Raji (cell line): ENCODE results near the gene MEGF6.

ENCODE experiments used
- POLR2A ChIP-seq: IDR thresholded peaks from 2 replicates; pipeline ENCODE4 v1.6.1; 2011; ENCODE audit warnings: low read depth, low read length, control low read depth; ENCODE audit not compliant: insufficient read depth

Gene MEGF6

DNA sequence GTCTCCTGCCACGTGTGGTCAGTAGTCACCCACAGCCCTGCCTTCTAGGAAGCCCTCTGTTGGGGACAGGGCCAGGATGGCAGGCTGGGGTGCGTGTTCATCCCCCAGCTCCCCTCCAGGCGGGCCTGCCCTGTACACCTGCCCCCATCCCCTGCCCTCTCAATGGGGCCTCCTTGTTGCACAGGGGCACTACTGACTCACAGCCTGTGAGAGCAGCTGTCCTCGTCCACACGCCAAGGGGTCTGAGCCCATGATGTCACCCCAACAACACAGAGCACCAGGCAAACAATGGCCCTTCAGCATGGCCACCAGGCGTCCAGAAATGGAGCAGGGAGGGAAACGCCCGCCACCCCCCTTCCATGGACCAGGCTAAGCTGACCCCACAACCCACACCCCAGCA, 92.6 kb downstream of the MEGF6 start:
- TF ChIP-seq POLR2A: no peak

DNA sequence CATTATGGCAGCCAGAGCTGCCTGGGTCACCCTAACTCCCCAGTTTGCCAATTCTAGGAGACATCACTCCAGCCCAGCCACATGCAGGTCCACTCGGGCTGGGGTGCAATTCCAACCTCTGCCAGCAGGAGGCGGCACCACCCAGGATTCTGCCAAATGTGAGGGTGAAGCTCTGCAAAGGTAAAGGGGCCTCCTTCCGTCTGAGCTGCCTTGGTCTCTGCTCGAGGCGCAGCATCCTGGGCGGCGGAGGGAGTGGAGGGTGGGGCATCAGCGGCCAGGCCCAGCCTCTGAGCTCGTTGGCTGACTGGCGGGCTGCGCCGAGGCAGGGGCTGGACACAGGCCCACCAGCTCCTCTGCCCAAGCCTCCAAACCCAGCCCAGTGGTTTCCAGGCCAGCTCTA, 93.1 kb downstream of the MEGF6 start:
- TF ChIP-seq POLR2A: no peak

DNA sequence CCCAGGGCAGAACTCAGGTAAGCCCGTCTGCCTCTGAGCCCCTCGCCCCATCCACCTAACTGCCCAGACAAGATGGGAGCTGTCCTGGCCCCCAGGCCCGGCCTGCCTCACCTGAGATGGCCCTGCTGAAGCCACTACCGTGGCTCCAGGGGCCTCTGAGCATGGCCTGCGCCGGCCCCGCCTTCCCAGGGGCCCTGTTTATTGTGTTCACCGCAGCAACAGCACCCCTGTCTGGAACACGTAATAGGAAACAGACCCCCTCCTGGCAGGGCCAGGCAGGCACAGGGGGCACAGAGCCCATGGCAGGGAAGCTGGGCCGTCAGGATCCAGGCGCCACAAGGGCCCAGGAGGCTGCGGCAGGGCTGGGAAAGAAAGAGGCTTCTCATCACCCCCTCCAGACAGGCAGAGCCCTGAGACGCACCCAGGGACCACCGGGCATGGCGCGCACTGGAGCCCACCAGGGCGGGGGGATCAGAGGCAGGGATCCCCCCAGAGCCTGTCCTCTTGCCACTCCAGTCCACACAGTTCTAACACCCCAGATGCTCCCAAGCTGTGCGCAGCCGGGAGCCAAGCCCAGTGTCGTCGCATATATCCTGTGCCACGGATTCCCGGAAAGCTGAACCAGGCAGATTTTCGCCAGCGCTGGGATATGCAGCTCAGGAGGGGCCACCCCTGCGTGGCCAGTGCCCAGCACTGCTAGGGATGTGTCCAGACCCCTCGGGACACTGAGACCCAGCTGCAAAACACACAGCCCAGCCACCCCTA, 94.2 kb downstream of the MEGF6 start:
- TF ChIP-seq POLR2A: no peak

DNA sequence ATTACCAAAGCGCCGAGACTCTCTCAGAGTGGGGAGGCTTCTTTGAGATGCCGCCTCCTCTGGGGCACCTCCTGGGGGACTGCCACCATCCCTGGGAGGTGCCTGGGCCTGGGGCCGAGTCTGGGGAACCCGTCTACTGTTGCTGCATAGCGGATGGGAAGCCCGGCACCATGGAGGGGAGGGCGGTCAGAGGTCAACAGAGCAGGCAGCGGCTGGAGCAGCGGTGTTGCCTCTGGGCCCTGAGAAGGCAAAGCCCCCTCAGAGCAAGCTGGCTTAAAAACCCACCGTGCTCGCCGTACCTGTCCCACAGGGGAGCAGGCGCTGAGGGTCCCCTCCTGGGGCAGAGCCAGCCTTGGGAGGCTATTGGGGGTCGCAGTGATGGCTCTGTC, 94.8 kb downstream of the MEGF6 start:
- no peak for TF ChIP-seq POLR2A

DNA sequence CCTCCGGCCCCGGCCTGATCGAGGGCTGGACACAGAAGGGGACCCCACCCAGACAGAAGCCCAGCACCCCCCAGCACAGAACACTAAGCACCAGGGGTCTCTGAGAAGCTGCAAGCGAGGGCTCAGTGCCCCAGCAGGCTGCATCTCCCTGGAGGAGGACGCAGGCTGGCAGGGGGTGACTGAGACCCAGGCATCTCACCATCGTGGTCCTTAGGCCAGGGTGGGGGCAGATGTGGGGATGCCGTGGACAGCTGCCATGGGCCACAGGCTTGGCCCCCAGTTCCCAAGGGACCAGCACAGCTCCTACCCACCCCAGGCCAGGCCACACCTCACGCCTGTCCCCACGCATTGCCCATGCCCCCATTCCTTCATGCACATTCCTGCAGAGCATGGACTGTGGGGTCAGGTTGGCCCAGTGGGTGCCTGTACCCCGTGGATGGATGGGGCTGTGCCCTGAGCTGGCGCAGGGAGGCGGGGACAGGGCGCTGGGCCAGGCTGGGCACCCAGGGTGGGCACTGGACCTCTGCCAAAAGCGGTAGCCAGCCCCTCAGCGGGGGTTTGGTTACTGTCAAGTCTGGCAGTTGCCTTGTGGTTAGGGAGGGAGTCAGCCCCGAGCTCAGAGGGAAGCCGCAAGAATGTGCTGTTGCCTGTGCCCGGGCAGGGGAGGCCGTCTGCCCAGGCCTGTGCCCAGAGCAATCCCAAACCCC, 95.4 kb downstream of the MEGF6 start:
- TF ChIP-seq POLR2A: no peak

DNA sequence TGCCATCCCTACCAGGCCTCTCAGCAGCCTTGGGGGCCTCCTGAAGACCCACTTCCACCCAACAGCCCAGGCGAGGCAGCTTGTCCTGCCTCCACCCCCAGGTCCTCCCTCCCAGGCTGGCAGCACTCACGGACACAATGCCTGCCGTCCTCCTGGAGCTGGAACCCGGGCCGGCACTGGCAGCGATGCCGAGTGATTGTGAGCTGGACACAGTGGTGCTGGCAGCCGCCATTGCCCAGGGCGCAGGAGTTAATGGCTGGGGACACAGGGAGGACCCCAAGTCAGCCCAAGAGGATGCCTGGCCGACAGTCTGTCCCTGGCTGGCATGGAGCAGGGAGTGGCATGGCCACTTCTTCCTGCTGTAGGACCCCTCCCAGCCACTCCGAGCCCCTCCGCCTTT, 96.0 kb downstream of the MEGF6 start:
- no peak for TF ChIP-seq POLR2A

DNA sequence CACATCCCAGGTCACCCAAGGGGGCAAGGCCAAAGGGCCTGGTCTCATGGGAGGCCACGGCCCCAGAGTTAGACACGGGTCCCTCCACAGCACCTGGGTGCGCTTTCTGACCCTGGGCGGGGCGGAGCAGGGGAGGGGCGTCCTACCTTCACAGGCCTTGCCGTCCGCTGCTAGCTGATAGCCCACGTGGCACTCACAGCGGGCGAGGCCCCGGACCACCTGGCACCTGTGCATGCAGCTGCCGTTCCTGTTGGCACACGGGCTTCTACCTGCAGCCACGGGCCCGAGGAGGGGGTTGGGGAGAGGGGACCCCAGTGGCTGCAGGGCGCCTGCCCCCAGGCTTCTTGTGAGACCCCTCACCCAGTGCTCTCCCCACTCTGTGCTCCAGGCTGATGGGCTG, 96.9 kb downstream of the MEGF6 start:
- TF ChIP-seq POLR2A: no peak

DNA sequence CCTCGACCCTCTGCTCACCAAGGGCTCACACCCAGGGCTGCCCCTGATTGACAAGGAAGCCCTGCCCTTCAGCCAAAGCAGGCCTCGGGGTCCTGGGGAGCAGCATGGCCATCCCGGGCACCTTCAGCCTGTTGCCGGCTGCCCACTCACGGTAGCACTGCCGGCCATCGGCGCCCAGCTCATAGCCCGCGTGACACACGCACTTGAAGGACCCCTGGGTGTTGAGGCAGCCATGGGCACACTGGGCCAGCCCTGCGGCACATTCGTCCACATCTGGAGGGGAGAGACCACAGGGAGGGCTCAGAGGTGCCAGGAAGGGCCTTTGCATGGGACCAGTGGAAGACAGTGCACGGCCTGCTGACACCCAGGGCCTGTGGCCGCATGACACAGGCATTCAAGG, 99.5 kb downstream of the MEGF6 start:
- TF ChIP-seq POLR2A: no peak

DNA sequence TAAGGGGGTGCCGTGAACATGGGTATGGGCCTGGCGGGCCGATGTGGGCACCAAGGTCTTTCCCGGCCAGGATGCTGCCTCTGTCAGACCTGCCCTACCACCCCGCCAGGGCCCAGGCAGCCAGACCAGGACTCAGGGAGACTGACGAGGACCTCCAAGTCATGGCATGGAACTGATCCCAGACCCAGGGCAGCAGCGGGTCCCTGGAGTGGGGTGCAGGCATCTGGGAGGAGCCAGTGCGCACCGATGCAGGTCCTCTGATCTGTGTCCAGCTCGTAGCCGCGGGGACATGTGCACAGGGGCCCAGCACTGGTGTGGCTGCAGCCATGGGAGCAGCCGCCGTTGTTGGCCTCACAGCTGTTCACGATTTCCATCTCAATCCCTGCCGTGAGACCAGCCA, 100.0 kb downstream of the MEGF6 start:
- no peak for TF ChIP-seq POLR2A

DNA sequence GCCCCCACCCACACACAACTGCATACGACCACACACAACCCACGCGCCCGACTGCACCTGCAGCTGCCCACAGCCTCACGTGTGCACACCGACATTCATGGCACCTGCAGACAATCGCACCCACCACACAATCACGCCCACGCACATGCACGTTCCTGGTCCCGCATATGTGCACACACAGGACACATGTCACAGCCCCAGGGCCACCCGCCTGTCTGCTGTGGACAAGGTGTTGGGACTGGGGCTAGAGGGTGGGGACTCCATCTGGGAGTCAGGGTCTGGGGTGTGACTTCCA, 100.4 kb downstream of the MEGF6 start:
- no peak for TF ChIP-seq POLR2A

DNA sequence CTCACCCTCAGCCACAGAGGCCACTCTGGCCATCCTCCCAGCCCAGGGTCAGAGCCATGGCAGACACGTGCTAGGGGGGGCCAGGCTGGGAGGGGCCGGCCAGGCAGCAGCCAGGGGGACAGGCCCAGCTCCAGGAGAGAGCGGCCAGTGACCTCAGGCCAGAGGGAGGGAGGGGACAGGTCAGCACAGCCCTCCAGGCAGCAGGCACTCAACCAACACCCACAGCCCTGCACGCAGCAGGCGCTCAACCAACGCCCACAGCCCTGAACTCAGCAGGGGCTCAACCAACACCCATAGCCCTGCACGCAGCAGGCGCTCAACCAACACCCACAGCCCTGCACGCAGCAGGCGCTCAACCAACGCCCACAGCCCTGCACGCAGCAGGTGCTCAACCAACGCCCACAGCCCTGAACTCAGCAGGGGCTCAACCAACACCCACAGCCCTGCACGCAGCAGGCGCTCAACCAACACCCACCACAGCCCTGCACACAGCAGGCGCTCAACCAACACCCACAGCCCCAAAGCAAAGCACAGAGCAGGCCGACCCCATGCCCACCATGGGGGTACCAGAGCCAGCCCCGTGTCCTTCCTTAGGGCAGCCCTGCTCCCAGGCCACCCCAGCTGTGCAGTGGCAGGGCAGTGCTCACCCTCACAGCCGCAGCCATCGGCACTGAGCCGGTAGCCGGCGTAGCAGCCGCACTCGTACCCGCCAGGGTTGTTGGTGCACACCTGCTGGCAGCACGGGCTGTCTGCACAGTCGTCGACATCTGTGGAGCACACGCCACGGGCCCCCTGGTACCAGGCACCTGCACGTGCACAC, 101.0 kb downstream of the MEGF6 start:
- no peak for TF ChIP-seq POLR2A

DNA sequence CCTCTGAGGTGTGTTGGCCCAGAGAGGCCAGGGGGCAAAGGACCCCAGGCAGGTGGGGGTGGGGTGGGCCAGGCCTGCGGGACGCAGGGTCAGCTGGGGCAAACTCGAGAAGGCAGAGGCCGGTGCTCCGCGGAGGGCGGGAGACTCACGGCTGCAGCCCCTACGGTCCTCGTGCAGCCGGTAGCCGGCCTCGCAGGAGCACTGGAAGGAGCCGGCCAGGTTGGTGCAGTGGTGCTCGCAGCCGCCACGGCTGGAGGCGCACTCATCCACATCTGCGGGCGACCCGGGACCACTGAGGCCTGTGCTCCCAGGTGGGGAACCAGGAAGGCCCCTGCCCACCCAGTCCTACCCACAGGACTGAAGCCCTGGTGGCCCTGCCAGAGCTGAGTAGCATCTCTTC, 101.6 kb downstream of the MEGF6 start:
- no peak for TF ChIP-seq POLR2A

DNA sequence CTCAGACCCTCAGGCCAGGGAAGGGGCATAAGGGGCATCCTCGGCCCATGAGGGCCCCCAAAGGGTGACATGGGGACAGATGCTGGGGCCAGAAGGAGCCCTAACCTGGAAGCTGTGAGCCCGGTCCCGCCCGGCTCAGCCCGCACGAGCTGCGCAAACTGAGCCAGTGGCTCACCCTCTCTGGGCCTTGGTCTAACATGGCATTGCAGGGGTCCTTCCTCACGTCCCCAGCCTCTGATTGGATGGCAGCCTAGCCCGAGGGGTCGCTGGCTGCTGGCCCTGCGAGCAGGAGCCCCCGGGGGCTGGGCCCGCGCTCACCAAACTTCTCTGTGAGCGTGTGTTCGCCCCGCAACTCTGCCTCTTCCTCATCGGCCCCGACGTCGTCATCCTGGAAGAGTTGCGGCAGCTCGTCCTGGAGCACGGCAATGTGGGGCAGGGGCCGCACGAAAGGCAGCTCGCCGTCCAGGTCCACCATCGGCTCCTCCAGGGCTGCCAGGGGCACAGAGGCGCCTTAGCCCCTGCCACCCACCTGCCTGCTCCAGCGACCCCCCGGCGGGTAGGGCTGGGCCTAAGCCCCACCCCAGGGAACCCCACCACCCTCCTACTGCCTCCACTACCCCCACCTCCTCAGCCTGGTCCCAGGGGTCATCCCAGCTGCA, 102.4 kb downstream of the MEGF6 start:
- TF ChIP-seq POLR2A: no peak

DNA sequence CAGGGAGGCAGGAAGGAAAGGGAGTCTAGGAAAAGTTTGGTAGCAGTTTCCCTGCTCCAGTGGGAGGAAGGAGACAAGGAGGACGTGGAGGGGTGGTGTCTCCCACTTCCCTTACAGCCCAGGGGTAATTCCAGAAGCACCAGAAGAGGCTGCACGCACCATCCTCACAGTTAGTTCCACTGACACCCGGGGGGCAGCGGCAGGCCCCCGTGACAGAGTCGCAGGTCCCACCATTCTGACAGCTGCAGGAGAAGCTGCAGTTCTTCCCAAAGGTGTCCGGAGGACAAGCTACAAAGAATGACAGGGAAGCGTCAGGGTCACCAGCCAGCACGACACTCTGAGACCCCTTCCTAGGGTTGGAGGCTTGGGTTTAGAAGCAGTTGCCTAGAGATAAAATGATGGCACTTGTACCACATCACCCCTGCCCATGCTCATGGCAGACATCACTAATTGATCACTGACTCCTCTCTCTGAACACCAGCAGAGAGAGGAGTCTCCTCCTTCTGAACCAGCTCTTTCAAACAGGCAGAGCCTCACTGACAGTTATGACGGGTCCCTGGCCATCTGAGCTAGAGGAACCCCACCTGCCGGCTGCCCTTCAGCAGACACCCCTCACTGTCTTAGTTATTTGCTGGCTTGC, 103.6 kb downstream of the MEGF6 start:
- no peak for TF ChIP-seq POLR2A

DNA sequence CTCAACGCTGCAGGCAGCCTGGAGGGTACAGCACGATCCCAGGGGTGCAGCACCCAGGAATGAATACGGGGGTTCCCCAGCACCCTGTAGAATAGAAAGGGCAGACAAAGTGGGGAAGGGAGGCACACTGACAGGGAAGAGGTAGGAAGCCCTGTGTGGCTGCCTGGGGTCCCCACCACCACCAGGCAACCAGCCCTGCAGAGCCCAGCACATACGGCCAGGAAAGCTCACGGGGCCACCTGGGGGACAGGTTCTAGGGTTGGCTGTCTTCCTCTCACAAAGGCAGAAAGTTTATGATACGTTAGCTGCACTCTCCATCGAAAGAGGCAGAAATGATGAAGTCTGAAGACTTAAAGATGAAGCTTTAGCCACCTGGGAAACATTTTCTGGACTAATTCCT, 104.4 kb downstream of the MEGF6 start:
- TF ChIP-seq POLR2A: no peak
